Prostate gland (tissue), 2 donors: ENCODE data around the gene MOCS1. TPM values are rescaled to one million over a fixed set of nuclear protein-coding genes. Genes with fewer than 3 reads are reported as not detected.

Experiments used
- DNase-seq: peaks from one replicate; pipeline ENCODE4 v3.0.0-alpha.2; 2019; ENCODE audit warnings: low spot score
- H3K27ac ChIP-seq, 2 donors: fragments of 200-600 bp; sonication (generic); 2 replicates each; pipeline ENCODE4 v1.5.1; 2017 to 2019
- H3K27me3 ChIP-seq: fragments of 200-600 bp; sonication (generic); replicated peaks from 2 replicates; pipeline ENCODE4 v1.5.1; 2019; ENCODE audit not compliant: insufficient read depth
- H3K36me3 ChIP-seq, 2 donors: fragments of 200-600 bp; sonication (generic); 1 replicate in 1 of 2; 2 replicates in 1 of 2; pipeline versions ENCODE4 v1.5.1 to v1.8.1; 2017 to 2019
- H3K4me1 ChIP-seq: fragments of 200-600 bp; sonication (generic); replicated peaks from 2 replicates; pipeline ENCODE4 v1.5.1; 2019
- H3K4me3 ChIP-seq, 2 donors: fragments of 200-600 bp; sonication (generic); 2 replicates each; pipeline ENCODE4 v1.5.1; 2017 to 2019
- H3K9me3 ChIP-seq: fragments of 200-600 bp; sonication (generic); 2 replicates; pipeline ENCODE4 v1.5.1; 2017
- POLR2A ChIP-seq: fragments of 450-650 bp; IDR thresholded peaks from one replicate; pipeline ENCODE4 v1.6.1; 2016; ENCODE audit warnings: antibody characterized with exemption, mild to moderate bottlenecking
- POLR2AphosphoS5 ChIP-seq: sonication (generic); formaldehyde crosslinking; IDR thresholded peaks from one replicate; pipeline ENCODE4 v1.6.1; 2017; ENCODE audit warnings: antibody characterized with exemption
- WGBS: methylation state at CpG from one replicate; pipeline ENCODE4 v1.1.5; 2018; 5-methylcytosine and 5-hydroxymethylcytosine counted together
- intact Hi-C: fragments of 100-400 bp; cut with DNase I; formaldehyde crosslinking; loops from one replicate; pipeline ENCODE4 v1.14.2; 2022
- total RNA-seq, 2 donors: library from RNA; depleted of rRNA; stranded (reverse); fragments of >200 nt; gene quantifications; one replicate each; pipeline ENCODE4 v1.1.0, GENCODE V29; 2016
- TF ChIP-seq, protein P1 (sequence below), 4 experiments: fragments of 200-600 bp in 2 of 4; fragments of 450-650 bp in 2 of 4; sonication (generic) in 2 of 4; IDR thresholded peaks; 1 replicate in 3 of 4; 2 replicates in 1 of 4; pipeline ENCODE4 v1.5.1; 2016 to 2019; ENCODE audit warnings: antibody characterized with exemption in 4 of 4, mild to moderate bottlenecking in 2 of 4, moderate library complexity in 2 of 4

MOCS1 gene
- total RNA-seq, 2 donors from 2014 or later, result 7.2 to 19.8 TPM

DNA sequence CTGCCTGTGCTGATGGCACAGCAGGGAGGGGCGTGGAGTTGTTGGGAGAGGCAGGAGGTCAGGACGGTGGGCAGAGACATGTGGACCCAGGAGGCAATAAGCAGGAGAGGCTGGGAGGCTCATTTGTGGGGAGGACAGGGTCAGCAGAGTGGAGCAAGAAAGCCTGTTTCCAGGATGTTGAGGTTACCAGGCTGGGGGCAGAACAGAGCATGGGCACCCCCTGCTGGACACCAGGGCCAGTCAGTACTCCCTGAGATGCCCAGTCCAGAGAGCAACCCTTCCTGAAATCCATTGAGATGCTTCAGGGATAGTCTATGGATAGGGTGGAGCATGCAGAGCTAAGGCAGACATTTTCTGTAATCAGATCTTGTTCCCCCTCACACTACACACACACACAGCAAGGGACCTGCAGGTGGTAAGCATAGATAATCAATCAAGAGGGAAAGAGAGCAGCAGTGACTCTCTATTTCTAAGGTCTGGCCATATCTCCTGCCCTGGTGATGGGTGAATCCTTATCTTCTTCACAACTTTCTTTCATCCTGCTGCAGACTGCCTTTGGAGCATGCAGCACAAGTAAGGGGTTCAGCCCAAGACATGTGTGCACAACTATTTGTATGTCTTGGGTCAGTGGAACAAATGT lies 41.7 kb downstream of the MOCS1 start:
- Histone ChIP-seq H3K9me3 (no peaks in the 10 kb centered on the region), H3K4me1 (no peaks in the 10 kb centered on the region), H3K27me3 (no peaks in the 10 kb centered on the region), H3K27ac (no peak overlapping the region), H3K36me3 (no peaks in the 10 kb centered on the region), H3K4me3 (no peak overlapping the region)
- intact Hi-C loops, result loop anchor here (2.0 kb wide), 1 partner anchor 516 kb away; no protein-coding TSS in a partner anchor
- peak; percentile 44 for DNase-seq
- TF ChIP-seq POLR2A (no peak), POLR2AphosphoS5 (no peak)
- TF ChIP-seq, protein P1, sequence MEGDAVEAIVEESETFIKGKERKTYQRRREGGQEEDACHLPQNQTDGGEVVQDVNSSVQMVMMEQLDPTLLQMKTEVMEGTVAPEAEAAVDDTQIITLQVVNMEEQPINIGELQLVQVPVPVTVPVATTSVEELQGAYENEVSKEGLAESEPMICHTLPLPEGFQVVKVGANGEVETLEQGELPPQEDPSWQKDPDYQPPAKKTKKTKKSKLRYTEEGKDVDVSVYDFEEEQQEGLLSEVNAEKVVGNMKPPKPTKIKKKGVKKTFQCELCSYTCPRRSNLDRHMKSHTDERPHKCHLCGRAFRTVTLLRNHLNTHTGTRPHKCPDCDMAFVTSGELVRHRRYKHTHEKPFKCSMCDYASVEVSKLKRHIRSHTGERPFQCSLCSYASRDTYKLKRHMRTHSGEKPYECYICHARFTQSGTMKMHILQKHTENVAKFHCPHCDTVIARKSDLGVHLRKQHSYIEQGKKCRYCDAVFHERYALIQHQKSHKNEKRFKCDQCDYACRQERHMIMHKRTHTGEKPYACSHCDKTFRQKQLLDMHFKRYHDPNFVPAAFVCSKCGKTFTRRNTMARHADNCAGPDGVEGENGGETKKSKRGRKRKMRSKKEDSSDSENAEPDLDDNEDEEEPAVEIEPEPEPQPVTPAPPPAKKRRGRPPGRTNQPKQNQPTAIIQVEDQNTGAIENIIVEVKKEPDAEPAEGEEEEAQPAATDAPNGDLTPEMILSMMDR (IDR thresholded peaks at IDR 0.05), result peak in 3 of 4 experiments; percentile 60 to 69 (median 68)
- WGBS, result 75% methylated on average over 2 of the region's 2 CpGs

DNA sequence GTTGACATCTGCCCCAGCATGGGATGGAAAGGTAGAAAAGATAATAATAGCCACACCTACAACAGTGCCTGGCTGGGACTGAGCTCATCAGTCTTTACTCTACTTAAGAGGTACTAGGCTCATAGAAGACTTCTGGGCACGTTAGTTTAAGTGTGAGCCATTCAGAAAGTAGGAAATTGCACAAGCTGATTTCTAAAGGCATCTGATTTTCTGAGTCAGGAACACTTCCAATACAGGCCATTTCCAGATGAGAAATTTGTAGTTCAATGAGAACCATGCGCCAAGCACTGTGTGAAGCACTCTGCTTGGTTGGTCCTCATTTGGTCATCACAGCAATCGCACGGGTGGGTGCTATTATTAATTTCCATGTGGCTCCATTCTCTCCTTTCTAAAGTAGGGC lies 42.3 kb downstream of the MOCS1 start:
- no peaks in the 10 kb centered on the region for H3K9me3 ChIP-seq
- DNase-seq, result no peak
- H3K27me3 ChIP-seq, result no peaks in the 10 kb centered on the region
- no peaks in the 10 kb centered on the region for H3K36me3 ChIP-seq
- TF ChIP-seq, protein P1 (IDR thresholded peaks at IDR 0.05), result no peak
- TF ChIP-seq POLR2AphosphoS5 (no peak), POLR2A (no peak)
- no peaks in the 10 kb centered on the region for H3K4me1 ChIP-seq
- H3K4me3 ChIP-seq, result no peak overlapping the region
- H3K27ac ChIP-seq, result no peak overlapping the region
- intact Hi-C loops, result loop anchor here (2.0 kb wide), 1 partner anchor 515 kb away; no protein-coding TSS in a partner anchor
- 96% methylated on average over 4 of the region's 4 CpGs for WGBS

DNA sequence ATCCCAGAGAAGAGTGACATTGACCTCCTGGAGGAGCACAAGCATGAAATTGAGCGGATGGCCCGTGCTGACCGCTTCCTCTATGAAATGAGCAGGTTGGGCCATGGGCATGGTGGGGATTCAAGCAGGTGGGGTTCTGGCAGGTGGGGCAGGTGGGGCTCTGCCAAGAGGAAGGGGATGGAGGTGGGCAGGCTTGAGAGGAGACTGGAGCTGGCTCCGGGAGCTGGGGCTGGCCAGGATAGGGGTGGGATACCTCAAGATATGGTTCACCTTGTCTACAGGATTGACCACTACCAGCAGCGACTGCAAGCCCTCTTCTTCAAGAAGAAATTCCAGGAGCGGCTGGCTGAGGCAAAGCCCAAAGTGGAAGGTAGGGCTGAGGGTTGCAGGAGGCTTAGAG lies 42.9 kb downstream of the MOCS1 start:
- WGBS, result 95% methylated on average over 6 of the region's 6 CpGs
- intact Hi-C loops, result no loop called here
- Histone ChIP-seq H3K4me1 (no peaks in the 10 kb centered on the region), H3K4me3 (no peak overlapping the region), H3K36me3 (no peaks in the 10 kb centered on the region), H3K27ac (no peak overlapping the region), H3K27me3 (no peaks in the 10 kb centered on the region), H3K9me3 (no peaks in the 10 kb centered on the region)
- DNase-seq, result no peak
- TF ChIP-seq POLR2A, result no peak
- TF ChIP-seq, protein P1 (IDR thresholded peaks at IDR 0.05), result no peak
- TF ChIP-seq POLR2AphosphoS5, result no peak

DNA sequence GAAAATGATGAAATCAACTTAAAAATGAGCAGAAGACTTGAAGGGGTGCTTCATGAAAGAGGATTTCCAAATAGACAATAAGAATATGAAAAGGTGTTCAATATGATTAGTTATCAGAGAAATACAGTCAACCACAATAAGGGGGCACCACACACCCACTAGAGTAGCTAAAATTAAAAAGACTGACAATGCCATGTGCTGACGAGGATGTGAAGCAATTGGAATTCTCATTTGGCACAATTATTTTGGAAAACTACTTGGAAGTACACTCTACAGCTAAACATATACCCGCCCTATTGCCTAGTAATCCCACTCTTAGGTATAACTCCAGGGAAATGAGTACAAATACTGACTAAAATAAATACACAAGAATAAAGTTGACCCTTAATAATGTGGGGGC lies 45.0 kb downstream of the MOCS1 start:
- no peaks in the 10 kb centered on the region for H3K4me1 ChIP-seq
- H3K27ac ChIP-seq, result no peak overlapping the region

More for the DNA sequence above, 45.0 kb downstream of the MOCS1 start:
- 87% methylated on average over 2 of the region's 2 CpGs for WGBS
- H3K36me3 ChIP-seq, result no peaks in the 10 kb centered on the region
- no peak overlapping the region for H3K4me3 ChIP-seq
- no peaks in the 10 kb centered on the region for H3K9me3 ChIP-seq
- intact Hi-C loops, result no loop called here
- no peaks in the 10 kb centered on the region for H3K27me3 ChIP-seq
- TF ChIP-seq, protein P1 (IDR thresholded peaks at IDR 0.05), result no peak
- TF ChIP-seq POLR2AphosphoS5, result no peak
- TF ChIP-seq POLR2A, result no peak
- no peak for DNase-seq
